ENCODE data around the gene GABRG3.

GABRG3 gene

DNA sequence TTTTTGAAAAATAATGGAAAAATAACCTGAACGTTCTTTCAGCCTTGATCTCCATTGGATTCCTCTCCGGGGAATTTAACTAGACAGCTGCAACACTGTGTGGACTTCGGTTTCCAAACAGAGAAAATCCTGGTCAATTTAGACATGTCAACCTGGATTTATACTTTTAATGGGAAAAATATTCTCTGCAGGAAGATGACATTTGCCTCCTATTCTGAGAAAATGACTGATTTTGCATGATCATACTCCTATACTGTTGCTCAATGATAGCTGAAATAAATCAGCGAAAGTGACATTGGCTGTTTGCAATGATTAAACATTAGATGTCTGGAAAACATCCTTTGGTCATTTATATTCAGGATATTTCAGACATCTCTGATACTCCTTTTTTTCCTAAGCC is 94.8 kb downstream of the GABRG3 start:
- DNase-seq: no peak

DNA sequence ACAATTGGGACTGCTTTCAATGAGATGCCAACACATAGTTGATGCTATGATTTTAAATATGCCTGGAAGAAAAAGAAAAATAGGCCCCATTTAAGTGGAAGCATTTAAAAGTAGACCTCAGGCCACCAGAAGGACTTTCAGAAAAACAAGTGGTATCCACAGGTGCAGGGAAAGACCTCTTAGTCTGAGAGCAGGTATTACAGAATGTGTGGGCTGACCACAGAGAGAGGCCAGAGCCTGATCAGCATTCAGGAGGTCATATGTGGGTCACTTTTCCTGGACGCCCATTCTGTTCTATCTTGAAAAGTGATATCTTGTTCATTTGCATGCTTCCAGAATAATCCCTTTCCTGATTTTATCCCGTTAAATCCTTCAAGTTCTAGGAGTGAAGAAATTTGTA is 95.5 kb downstream of the GABRG3 start:
- DNase-seq: no peak

DNA sequence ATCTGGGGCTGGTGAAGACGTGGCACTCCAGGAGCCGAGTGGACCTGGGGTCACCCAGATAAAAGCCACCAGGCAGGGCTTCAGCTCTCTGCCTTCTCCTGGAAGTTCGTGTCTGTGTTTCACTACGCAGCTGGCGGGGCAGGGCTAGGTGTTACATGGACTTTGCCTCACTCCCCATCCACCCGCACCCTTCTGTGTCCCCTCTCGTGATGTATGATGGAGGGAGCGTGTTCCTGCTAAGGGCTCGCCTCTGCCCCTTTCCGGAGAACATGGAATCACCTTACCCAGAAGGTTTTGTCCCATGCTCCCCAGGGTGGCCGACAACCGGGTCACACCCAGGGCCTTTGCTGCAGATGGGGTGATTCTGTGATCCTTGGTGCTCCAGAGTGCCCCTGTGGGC is 96.2 kb downstream of the GABRG3 start:
- DNase-seq: no peak

DNA sequence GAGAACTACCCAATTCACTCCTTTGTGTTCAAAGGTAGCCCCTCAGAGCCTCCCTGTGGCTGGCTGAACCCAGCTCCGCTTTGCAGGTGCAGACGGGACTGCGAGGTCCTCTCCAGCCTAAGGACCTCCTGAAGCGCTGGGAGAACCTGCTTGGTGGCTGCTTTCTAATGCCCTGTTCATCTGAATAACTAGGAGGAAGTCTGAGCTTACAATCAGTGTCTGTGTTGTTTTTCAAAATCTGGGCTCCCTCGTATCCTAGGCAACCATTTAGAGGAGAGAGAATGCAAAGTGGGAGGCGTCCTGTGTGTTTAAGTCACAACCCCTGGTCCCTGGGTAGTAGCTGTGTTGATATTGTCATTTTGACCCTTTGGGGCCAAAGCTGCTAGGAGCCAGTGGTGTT is 99.9 kb downstream of the GABRG3 start:
- DNase-seq: no peak

DNA sequence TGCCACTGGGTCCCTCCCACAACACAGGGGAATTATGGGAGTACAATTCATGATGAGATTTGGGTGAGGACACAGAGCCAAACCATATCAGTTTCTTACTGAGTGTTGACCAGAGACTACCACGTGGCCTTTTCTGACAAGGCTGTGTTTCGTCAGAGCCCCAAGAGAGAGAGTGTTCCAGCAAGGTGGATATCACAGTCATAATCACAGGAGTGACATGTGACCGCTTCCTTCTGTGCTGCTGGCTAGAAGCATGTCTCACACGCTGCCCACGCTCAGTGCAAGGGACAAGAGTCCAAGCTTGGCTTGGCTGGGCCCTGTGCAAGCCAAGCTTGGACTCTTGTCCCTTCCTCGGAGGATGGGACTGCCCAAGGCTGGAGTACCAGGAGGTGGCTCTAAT is 103.2 kb downstream of the GABRG3 start:
- DNase-seq: no peak

DNA sequence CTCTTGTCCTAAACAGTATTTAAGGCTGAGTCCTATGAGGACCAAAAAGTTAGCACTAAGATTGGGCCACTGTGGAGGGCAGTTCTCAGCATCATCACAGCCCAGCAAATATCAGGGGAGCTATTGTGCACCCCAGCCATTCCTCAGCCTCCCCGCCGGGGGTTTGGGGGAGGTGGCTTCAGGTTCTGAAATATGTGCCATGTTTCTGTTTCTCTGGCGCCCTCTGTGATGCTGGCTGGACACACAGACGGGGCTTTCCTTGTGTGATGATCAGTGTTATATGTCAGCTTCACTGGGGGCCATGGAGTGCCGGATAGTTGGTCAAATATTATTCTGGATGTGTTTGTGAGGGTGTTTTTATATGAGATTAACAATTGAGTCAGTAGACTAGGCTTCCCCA is 106.8 kb downstream of the GABRG3 start:
- DNase-seq: no peak

DNA sequence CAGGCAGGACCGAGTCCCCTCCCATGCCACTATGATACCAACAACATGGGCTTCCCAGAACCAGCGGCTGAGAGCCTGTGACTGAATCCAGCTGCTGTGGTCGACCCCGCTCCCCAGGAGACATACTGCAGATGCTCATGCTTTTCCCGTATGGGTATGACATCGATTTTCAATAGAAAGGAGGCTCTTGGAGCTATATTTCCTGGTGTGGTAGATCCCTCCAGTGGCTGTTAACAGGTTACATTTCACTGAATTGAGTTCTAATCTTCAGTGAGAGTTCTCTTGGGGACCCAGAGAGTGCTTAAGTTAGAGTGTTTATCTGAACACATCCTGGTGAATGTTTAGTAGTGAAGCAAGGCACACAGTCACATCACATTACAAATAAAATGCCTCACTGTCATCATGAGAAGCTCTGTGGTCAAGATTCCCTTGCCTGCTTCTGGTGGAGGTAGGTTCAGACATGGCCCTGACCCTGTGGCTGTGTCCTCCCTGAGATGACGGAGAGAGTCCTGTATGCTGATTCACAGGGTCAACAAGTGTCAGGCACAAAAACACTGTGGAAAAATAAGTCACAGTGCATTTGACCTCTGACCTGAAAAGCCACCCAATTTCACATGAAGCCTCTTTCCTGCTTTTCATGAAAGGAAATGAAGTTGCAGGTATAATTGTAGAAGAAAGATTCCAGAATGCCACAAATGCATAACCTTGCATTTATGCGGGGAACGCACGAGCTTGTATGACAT is 110.9 kb downstream of the GABRG3 start:
- no peak for DNase-seq

DNA sequence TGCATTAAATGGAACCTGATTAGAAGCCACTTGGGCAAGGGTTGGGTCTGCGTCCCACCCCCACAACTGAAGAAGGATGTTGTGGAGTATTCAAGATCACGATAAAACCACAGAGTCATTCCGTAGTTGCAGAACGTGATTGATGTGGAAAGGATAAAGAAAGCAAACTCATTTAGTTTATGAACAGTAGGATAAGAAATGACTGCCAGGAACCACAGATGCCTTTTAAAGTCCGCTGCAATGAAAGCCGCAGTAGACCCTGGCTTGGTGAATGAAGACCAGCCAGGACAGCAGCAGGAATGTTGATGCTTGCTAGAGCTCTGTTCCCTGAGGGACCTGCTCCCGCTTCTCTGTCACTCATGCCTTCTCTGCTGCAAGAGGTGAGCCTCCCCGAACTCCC is 111.5 kb downstream of the GABRG3 start:
- no peak for DNase-seq

DNA sequence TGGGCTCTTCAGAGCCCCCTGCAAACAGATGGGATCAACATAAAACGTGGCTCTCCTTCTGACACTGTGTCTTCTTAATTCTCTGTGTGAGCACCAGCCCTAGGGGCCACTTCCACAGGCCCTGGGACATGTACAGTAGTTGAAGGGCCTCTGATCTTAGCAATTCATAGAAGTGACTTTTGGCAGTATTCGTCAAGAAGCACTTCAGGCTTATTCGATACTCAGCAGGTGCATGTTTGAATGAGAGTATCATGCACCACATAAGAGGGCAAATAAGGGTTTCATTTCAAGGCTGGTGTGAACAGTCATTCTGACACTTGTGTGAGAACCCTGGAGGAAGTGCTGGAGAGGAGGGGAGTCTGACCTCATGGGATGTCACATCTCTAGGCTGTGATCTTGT is 113.9 kb downstream of the GABRG3 start:
- no peak for DNase-seq

DNA sequence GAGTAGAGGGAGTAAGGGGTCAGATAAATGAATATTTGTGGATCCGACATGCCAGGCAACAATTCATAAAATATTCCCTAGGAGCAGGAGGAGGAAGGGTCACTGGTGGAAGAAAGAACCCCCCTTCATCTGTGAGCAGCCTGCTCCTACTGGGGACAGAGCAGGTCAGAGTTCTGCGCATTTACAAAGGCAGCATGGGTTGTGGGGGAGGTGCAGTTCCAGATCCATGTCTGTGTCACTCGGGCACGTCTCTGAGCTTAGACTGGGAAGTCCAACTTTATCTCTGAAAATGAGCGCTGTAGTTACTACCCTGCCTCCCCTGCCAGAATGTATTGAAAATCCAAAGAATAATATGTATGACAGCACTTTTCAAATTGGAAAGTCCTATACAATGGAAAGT is 115.2 kb downstream of the GABRG3 start:
- no peak for DNase-seq

DNA sequence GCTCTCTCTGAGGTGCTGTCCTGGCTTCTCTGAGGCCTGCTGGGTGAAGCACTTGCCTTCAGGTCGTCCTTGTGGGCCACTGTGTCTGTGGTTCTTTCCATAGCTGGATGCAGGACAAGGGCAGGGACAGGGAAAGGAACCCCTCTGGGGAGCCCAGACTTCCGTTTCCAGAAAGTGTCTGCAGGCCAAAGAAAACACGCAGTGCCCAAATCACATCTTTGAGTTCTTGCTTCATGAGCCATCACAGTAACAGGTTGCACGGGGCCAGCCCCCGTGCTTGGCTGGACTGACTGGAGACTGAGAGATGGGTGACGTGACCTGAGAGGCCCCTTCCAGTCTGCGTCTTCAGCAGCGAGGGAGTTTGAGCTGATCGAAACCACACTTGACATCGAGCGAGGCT is 115.8 kb downstream of the GABRG3 start:
- no peak for DNase-seq

DNA sequence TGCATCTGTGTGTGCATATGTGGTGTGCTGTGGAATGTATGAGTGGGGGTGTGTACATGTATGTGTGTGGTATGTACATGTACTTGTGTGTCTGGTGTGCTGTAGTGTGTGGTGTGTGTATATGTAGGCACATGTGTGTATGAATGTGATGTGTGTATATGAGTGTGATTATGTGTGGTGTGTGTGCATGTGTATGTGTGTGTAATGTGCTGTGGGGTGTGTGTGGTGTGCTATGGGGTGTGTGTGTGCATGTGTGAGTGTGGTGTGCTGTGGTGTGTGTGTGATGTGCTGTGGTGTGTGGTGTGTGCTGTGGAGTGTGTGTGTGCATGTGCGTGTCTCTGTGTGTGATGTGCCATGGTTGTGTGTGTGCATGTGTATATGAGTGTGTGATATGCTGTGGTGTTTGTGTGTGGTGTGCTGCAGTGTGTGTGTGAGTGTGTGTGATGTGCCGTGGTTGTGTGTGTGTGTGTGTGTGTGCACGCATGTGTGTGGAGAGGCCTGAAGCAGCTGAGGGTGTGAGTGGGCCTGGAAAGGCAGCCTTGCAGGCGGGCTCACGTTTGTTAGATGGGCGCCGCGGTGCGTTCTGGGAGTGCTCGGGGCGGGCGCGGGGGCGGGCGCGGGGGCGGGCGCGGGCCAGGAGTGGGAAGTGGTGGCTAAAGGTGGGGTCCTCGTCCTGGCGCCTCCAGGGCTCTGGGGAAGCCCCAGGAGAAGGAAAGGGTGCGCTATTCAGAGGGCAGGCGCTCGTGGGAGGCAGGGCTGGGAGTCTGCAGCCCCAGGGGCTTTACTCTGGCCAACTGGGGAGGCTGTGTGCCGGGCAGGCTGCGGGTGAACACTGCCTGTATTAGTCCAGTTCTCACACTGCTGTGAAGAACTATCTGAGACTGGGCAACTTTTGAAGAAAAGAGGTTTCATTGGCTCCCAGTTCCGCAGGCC is 116.9 kb downstream of the GABRG3 start:
- DNase-seq: no peak

DNA sequence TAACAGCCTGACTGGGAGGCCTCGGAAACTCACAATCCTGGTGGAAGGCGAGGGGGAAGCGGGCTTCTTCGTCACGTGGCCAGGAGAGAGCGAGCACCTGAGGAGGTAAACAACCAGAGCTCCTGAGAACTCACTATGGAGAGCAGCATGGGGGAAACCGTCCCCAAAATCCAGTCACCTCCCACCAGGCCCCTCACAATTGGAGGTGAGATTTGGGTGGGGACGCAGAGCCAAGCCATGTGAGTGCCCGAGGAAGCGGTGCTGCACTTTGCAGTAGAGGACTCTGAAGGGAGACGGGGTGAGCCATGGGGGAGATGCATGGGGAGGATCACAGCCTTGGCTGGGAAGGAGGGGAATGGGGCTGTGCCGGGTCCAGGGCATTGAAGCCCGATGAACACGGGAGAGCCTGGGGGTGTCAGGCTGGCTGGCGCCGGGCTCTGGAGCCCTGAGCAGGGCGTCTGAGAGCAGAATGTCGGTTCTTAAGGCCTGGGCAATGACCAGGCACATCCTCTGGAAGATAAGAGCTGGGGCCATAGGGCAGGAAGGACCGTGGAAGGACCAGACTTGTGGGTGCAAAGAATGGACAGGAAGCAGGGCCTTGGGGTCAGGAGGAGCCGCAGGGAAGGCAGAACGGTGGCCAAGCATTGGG is 117.7 kb downstream of the GABRG3 start:
- no peak for DNase-seq

DNA sequence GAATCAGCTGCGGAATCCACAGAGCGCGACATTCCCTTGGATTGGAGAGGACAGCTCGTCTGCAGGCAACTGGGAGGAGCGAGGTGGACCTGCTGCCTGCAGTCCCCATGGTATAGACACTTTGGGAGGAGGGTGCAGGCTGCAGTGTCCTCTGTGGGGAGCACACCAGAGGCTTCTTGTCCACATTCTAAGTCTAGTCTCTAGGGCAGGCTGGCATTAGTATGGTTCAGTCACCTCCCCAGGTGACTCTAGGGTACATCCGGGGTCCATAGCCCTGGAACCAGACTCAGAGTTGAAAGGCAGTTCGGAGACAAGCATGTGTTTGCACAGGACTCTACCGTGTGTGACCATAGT is 118.2 kb downstream of the GABRG3 start:
- DNase-seq: no peak

DNA sequence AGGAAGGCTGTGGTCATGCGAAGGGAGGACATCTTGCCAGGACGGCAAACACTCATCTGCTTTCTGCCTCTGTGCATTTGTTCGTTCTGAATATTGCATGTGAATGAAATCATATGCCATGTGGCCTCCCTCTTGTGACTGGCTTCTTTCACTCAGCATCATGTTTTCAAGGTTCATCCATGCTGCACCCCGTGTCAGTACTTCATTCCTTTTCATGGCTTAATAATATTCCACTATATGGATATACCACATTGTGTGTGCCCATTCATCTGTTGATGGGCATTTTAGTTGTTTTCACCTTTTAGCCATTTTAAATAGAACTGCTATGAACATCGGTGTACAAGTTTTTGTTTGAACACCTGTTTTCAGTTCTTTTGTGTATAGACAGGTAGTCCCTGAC is 118.7 kb downstream of the GABRG3 start:
- no peak for DNase-seq

DNA sequence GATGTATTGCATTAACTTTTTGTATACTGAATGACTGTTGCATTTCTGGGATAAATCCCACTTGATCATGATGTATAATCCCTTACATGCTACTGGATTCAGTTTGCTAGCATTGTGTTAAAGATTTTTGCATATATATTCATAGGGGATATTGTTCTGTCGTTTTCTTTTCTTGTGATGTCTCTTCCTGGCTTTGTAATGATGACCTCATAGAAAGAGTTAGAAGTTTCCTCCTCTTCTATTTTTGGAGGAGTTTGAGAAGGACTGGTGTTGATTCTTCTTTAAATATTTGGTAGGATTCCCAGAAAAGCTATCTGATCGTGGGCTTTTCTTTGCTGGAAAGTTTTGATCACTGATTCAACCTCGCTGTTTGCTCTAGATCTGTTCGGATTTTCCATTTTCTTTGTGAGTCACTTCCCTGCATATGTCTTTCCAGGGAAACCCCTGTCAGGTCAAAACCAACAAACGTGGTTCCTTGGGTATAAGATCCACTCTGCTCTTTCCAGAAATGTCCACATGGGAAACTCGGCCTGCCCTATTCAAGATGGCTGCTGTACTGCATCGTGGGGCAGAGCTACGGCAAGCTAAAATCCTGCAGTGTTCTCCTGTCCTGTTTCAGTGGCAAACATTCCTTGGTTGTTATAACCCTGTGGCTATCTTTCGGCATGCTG is 120.4 kb downstream of the GABRG3 start:
- peak; percentile 42 for DNase-seq

DNA sequence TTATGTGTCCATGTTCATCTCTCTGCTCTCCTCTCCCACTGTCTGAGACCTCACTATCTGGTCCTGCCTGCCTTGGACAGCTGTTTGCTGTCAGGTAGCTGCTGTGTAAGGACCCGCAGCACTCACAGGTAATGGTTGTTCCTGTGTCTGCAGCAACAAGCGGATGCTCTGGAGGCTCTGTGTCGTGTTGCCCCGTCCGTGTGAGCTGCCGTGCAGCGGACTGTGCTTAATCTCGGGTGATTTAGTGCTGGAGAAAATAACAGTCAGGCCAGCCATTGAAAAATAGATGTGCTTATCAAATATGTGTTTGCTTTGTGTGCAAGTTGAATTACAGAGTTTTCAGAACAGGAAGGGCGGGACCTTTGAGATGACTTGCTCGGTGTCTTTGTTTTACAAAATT is 121.4 kb downstream of the GABRG3 start:
- DNase-seq: no peak

DNA sequence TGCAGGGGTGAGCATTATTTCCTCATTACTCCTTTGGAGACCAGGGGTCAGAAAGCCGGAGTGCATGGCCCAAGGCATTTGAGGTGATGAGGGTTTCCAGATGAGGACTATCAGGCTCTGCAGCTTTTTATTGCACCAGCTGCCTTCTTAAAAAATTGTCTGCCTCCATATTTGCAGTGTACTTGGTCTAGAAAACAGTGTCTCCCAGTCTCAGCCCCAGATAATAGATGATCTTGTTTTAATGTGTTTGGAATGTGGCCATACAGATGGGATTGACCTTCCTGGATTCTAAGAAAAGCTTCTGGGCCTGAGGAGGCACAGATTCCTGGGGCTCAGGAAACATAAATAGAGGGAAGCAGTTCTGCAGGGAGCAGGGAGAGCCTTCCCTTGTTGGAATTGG is 123.3 kb downstream of the GABRG3 start:
- DNase-seq: no peak

DNA sequence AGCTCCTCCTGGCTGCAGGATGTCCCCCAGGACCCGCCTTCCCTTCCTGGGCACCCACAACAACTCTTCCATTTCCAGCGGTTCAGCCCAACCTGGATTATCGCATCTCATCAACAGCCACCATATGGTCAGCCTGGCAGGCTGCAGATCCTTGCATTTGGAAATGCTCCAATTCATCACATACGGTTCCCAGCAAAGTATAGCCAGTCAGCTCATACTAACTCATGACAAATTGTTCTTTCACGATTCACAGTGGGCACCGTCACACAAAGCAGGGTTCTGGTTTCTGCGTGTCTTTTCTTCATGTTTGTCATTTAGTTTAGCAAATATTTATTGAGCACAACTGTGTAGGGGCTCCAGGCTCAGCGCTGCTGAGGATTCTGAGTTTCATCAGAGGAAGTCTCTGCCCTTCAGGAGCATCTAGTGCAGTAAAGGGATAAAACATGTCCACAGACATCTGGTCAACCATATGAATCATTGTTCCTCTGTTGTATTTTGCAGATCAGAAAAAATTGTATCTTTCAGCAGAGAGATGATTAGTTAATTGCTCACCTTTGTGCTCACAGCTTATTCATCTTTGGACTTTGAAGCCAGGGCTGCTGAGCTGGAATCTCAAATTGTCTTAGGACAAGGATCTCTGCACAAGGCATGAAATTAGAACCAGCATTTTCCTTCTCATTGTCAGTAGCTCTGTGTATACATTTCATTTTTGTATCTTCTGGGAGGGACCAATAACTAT is 125.1 kb downstream of the GABRG3 start:
- DNase-seq: peak; percentile 11

DNA sequence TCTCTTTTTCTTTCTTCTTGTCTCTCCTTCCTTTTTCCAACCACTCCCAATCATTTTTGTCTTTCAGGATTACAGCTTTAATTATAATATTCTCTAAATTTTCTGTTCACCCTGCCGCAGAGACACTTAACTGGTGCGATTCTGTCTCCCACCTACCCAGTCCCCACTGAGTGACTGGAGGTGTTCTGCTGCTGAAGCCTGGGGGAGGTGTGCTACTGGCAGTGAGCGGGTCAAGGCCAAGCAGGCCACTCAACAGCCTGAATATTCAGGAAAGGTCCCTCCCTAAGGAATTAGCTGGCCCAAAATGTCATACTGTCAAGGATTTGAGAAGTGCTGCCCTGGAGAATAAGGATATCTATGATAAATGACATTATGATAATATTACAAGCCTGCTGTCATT is 126.5 kb downstream of the GABRG3 start:
- DNase-seq: no peak

DNA sequence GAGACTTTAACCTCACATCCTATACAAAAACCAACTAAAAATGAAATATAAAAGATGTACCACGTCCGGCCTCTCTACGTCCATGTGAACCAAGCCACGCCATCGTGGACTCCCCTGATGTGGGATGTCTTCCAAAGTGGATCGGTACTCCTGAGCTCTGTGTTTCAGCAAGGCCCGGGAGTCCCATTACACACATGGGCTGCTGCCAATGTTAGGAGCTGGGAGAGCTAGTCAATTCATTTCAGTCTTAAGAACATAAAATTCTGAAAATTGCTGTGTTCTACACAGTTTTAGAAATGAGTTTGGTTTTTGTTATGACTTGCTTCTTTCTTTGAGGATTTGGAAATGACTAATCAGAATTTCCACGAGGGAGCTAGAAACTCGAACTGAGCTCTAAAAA is 131.0 kb downstream of the GABRG3 start:
- DNase-seq: no peak

DNA sequence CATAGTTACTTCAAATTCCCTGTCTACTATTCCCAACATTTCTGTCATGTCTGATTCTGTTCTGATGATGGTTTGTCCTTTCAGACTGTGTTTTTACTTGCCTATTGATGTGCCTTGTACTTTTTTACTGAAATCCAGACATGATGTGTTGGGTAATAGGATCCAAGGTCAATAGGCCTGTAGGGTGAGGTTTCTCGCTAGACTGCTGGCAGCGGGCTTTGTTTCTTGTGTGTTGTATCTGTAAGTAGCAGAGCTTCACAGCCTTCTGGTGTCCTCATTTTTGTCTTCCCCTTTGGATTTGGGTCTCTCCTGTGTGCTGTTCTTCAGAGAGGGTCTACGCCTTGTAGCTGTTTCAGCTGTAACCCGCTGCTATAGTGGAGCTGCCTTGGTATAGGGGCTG is 140.3 kb downstream of the GABRG3 start:
- no peak for DNase-seq
